Measurements from ENCODE around the gene LMCD1. TPM values are rescaled to one million over a fixed set of nuclear protein-coding genes. Genes with fewer than 3 reads are reported as not detected.

Gene LMCD1
- total RNA-seq, 1 donor: 95.0 TPM

DNA sequence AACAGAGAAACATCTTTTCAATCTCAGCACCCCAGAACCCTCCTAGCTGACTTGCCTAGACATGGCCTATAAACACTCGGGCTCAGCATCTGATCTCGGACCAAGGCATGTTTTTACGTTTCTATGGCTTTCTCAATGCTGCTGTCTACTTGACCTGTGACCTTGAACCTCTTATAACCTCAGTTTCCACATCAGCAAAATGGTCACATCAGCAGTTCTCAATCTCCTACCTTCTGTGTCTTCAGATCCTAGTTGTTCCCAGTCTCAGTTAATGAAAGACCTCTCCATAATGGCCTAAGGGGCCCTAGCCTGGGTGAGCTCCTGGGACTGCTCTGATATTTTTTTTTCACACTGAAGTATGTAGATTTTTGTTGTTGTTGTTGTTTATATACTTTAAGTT is 103.4 kb downstream of the LMCD1 start:
- no peak for TF ChIP-seq CTCF (IDR thresholded peaks at IDR 0.05; ENCODE audit: insufficient read depth, low read depth, low read length)
- H3K4me3 ChIP-seq (ENCODE audit: low read depth, low read length): no peak overlapping the region
- no peak for DNase-seq (ENCODE audit: low read depth)

GRCh38 chr3:8606701-8607231 is 105.1 kb downstream of the LMCD1 start:
- TF ChIP-seq CTCF (IDR thresholded peaks at IDR 0.05; ENCODE audit: insufficient read depth, low read depth, low read length): no peak
- DNase-seq (ENCODE audit: low read depth): no peak
- H3K4me3 ChIP-seq (ENCODE audit: low read depth, low read length): no peak overlapping the region

- no peak overlapping the region for H3K4me3 ChIP-seq (ENCODE audit: low read depth, low read length)
- DNase-seq (ENCODE audit: low read depth): peak; percentile 94
- peak; percentile 83 for TF ChIP-seq CTCF (IDR thresholded peaks at IDR 0.05; ENCODE audit: insufficient read depth, low read depth, low read length)
Observed at GRCh38 chr3:8607234-8608040, 105.8 kb downstream of the LMCD1 start.

GRCh38 chr3:8608041-8608790 is 106.6 kb downstream of the LMCD1 start:
- TF ChIP-seq CTCF (IDR thresholded peaks at IDR 0.05; ENCODE audit: insufficient read depth, low read depth, low read length): no peak
- DNase-seq (ENCODE audit: low read depth): no peak
- H3K4me3 ChIP-seq (ENCODE audit: low read depth, low read length): no peak overlapping the region

DNA sequence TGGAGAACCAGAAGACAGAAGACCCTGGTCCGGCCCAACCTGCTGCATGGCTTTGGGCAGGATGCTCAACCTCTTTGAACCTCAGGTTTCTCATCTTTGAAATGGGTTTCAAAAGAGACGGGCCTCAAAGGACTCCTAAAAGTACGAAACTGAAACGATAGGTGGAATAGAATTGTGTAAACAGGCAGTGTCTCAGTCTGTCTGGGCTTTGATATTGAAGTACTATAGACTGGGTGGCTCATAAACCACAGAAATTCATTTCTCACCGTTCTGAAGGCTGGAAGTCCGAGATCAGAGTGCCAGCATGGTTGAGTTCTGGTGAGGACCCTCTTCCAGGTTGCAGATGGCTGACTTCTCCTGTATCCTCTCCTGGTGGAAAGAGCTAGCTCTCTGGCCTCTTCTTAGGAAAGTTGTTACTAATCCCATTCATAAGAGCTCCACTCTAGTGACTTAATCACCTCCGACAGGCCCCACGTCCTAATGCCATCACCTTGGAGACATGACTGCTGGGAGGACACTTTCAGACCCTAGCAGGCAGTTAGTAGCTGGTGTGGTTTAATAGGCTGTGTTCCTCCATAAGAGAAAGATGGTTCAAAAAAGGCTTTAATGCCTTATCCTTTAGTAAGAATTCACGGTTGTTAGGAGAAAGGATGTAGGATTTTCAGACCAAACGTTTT is 107.3 kb downstream of the LMCD1 start:
- H3K4me3 ChIP-seq (ENCODE audit: low read depth, low read length): no peak overlapping the region
- TF ChIP-seq CTCF (IDR thresholded peaks at IDR 0.05; ENCODE audit: insufficient read depth, low read depth, low read length): no peak
- no peak for DNase-seq (ENCODE audit: low read depth)

DNA sequence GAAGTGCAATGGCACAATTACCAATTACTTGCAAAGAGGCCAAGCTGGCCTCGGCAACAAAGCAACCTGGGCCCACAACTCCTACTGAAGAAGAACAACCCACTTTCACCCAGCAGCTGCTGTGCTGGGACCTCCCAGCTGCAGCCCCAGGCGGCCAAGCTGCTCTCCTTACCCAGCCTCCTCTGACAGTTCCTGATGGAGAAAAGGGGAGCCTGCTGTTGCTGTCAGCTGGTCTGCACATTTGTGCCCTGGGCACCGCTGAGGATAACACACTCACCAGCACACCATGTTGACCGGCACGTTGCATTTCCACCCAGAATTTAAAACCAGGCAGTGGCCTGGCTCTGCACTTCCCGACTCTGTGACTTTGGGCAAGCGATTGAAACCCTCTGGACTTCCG is 109.3 kb downstream of the LMCD1 start:
- no peak for DNase-seq (ENCODE audit: low read depth)
- H3K4me3 ChIP-seq (ENCODE audit: low read depth, low read length): no peak overlapping the region
- no peak for TF ChIP-seq CTCF (IDR thresholded peaks at IDR 0.05; ENCODE audit: insufficient read depth, low read depth, low read length)

Measured in fibroblast of villous mesenchyme (primary cell).